ENCODE results near the gene CACNA1C.

DNA sequence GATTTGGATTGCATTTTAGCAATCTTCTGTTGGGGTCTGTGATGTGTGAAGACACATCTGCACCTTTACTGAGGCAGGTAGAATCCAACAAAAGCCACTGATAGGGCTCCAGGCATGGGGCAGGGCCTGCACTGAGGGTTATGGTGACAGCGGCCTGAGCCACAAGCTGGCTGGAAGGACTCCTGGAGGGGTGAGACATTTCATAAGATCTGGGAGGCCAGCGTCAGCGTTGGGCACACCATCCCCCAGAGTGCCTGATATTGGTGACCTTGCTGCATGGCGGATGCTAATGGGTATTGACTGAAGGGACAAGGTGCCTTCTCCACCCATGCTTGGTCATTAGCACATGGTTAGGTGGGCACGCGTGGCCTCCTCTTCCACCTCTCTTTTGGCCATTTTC is 187.6 kb downstream of the CACNA1C start:
- TF ChIP-seq, protein P1, sequence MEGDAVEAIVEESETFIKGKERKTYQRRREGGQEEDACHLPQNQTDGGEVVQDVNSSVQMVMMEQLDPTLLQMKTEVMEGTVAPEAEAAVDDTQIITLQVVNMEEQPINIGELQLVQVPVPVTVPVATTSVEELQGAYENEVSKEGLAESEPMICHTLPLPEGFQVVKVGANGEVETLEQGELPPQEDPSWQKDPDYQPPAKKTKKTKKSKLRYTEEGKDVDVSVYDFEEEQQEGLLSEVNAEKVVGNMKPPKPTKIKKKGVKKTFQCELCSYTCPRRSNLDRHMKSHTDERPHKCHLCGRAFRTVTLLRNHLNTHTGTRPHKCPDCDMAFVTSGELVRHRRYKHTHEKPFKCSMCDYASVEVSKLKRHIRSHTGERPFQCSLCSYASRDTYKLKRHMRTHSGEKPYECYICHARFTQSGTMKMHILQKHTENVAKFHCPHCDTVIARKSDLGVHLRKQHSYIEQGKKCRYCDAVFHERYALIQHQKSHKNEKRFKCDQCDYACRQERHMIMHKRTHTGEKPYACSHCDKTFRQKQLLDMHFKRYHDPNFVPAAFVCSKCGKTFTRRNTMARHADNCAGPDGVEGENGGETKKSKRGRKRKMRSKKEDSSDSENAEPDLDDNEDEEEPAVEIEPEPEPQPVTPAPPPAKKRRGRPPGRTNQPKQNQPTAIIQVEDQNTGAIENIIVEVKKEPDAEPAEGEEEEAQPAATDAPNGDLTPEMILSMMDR (conservative IDR thresholded peaks at IDR 0.05): no peak
- TF ChIP-seq ZFX (IDR thresholded peaks at IDR 0.05): no peak

Data from C4-2B (cell line).